Skeletal muscle satellite cell (primary cell): ENCODE data around the gene KRTAP2-2. TPM values are rescaled to one million over a fixed set of nuclear protein-coding genes. Genes with fewer than 3 reads are reported as not detected.
"Not testable (repeated sequence)": the region's sequence is repeated elsewhere in the genome, so short reads cannot be mapped to it uniquely, and the experiment has no call there.

Experiments used
- H3K27me3 ChIP-seq: 2 replicates; pipeline ENCODE4 v1.7.0; 2013; ENCODE audit warnings: low read length; ENCODE audit not compliant: control insufficient read depth, insufficient read depth
- H3K36me3 ChIP-seq: 2 replicates; pipeline ENCODE4 v1.7.0; 2013; ENCODE audit warnings: mild to moderate bottlenecking, control low read depth, low read length; ENCODE audit not compliant: insufficient read depth
- H3K4me1 ChIP-seq: 2 replicates; pipeline ENCODE4 v1.7.0; 2013; ENCODE audit warnings: low read length; ENCODE audit not compliant: control insufficient read depth, insufficient read depth
- H3K4me2 ChIP-seq: 2 replicates; pipeline ENCODE4 v1.7.0; 2013; ENCODE audit warnings: mild to moderate bottlenecking, low read length
- H3K4me3 ChIP-seq: 2 replicates; pipeline ENCODE4 v1.7.0; 2013; ENCODE audit warnings: low read length
- H3K9ac ChIP-seq: 2 replicates; pipeline ENCODE4 v1.7.0; 2013; ENCODE audit warnings: mild to moderate bottlenecking, low read depth, low read length, moderate library complexity
- H3K9me3 ChIP-seq: replicated peaks from 2 replicates; pipeline ENCODE4 v1.7.0; 2013; ENCODE audit warnings: mild to moderate bottlenecking, control low read depth, low read length
- total RNA-seq: library from RNA; depleted of rRNA; stranded (reverse); fragments of >200 nt; gene quantifications from 2 replicates; pipeline ENCODE4 v1.2.3, GENCODE V29; 2012; rRNA removed

KRTAP2-2 gene, protein sequence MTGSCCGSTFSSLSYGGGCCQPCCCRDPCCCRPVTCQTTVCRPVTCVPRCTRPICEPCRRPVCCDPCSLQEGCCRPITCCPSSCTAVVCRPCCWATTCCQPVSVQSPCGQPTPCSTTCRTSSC
- not detected in 2 replicates for total RNA-seq

DNA sequence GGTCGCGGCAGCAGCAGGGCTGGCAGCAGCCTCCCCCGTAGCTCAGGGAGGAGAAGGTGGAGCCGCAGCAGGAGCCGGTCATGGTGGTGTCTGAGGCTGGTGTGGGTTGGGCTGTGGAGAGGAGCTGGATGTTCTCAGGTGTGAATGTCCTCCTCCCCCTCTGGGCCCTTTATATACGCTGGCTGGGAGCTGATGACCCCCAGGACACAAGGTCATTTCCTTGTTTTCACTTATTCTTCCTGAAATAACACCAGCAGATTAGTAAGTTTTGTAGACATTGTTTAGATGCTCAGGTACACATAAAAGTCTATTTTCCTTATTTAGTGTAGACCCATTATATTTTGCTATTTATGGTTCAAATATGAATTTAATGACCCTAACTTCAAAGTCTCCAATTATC, at the start of gene KRTAP2-2:
Gene KRTAP2-2, minus strand, starts transcription at position 101 of the 400 bp plus-strand sequence. Its CDS starts 19 bp downstream, at position 82.
- H3K4me3 ChIP-seq, H3K9me3 ChIP-seq, H3K36me3 ChIP-seq, H3K4me2 ChIP-seq, H3K27me3 ChIP-seq, H3K9ac ChIP-seq: not testable (repeated sequence)
- peaks cover 24% of the 10 kb centered on the region for H3K4me1 ChIP-seq

GRCh38 chr17:41104386-41105038, 49.5 kb upstream of the KRTAP2-2 start:
- not testable (repeated sequence) for H3K9me3 ChIP-seq, H3K27me3 ChIP-seq, H3K4me3 ChIP-seq, H3K36me3 ChIP-seq
- H3K4me2 ChIP-seq = peak overlapping the region; percentile 39
- peak overlapping the region; percentile 44 for H3K9ac ChIP-seq
- peaks cover 26% of the 10 kb centered on the region for H3K4me1 ChIP-seq

- H3K4me1 ChIP-seq = peaks cover 30% of the 10 kb centered on the region
- no peaks in the 10 kb centered on the region for H3K36me3 ChIP-seq
- H3K4me2 ChIP-seq = no peak overlapping the region
- no peak overlapping the region for H3K4me3 ChIP-seq
- H3K9ac ChIP-seq = peak overlapping the region; percentile 21
- H3K27me3 ChIP-seq = no peaks in the 10 kb centered on the region
- no peaks in the 10 kb centered on the region for H3K9me3 ChIP-seq
Measured at GRCh38 chr17:41103896-41104295, 48.9 kb upstream of the KRTAP2-2 start.

- Histone ChIP-seq H3K36me3 (no peaks in the 10 kb centered on the region), H3K4me1 (peaks cover 34% of the 10 kb centered on the region), H3K27me3 (no peaks in the 10 kb centered on the region), H3K9ac (no peak within 1 kb of the TSS), H3K4me3 (no peak within 1 kb of the TSS), H3K9me3 (no peaks in the 10 kb centered on the region), H3K4me2 (no peak within 1 kb of the TSS)
Measured at GRCh38 chr17:41101586-41102259, 46.7 kb upstream of the KRTAP2-2 start, which contains the start of gene KRTAP4-16. Gene KRTAP4-16, minus strand, starts transcription at chr17:41102209. Its CDS starts 0 bp downstream, at chr17:41102209.

- H3K27me3 ChIP-seq, H3K4me3 ChIP-seq, H3K9me3 ChIP-seq, H3K36me3 ChIP-seq, H3K9ac ChIP-seq, H3K4me2 ChIP-seq: not testable (repeated sequence)
- peaks cover 28% of the 10 kb centered on the region for H3K4me1 ChIP-seq
Measured at GRCh38 chr17:41099682-41100480, 44.9 kb upstream of the KRTAP2-2 start.

DNA sequence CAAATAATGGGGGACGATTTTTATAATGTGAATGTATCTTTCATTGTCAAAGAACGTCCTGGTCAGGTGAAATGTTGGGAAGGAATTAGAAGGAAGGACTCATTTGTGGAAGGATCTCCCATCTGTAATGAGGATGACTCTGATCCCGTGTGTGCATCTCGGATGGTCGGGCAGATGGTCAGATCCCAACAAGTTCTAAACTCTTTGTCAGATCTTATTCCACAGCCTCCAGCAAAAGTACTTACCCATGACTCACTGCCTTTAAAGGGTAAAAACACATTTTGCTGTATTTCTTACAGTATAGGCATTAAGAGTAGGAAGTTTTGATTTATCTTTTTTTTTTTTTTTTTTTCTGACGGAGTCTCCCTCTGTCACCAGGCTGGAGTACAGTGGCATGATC, 43.5 kb upstream of the KRTAP2-2 start:
- Histone ChIP-seq H3K4me2 (no peak overlapping the region), H3K4me3 (no peak overlapping the region), H3K9me3 (no peaks in the 10 kb centered on the region), H3K4me1 (peaks cover 16% of the 10 kb centered on the region), H3K9ac (no peak overlapping the region), H3K27me3 (no peaks in the 10 kb centered on the region), H3K36me3 (no peaks in the 10 kb centered on the region)

- Histone ChIP-seq H3K36me3 (no peaks in the 10 kb centered on the region), H3K4me3 (no peak within 1 kb of the TSS), H3K9me3 (no peaks in the 10 kb centered on the region), H3K9ac (no peak within 1 kb of the TSS), H3K4me1 (peaks cover 16% of the 10 kb centered on the region), H3K27me3 (no peaks in the 10 kb centered on the region), H3K4me2 (no peak within 1 kb of the TSS)
Measured at GRCh38 chr17:41098042-41098441, 43.0 kb upstream of the KRTAP2-2 start, which contains the start of gene KRTAP4-8. Gene KRTAP4-8, minus strand, starts transcription at chr17:41098142. Its CDS starts 58 bp downstream, at chr17:41098084.

DNA sequence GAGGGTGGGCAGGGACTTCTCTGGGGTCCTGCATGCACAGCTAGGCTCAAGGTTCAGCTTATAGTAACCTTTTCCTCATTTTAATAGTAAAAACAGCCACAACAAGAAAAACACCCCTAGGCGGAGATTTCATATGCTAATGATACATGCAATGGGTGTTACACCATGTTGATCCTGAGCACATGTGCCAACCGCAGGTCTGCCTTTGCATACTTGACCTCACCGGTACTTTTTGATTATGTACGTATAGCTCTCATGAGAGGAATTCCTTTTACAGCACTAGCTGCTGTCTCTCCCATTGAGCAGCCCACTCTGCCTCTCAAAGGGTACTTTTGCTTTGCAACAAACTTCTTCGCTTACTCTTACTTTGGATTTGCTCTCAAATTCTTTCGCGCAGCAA, 41.0 kb upstream of the KRTAP2-2 start:
- H3K4me2 ChIP-seq = no peak overlapping the region
- H3K36me3 ChIP-seq = no peaks in the 10 kb centered on the region
- H3K4me3 ChIP-seq = no peak overlapping the region
- H3K4me1 ChIP-seq = peaks cover 16% of the 10 kb centered on the region
- no peaks in the 10 kb centered on the region for H3K9me3 ChIP-seq
- H3K27me3 ChIP-seq = no peaks in the 10 kb centered on the region
- H3K9ac ChIP-seq = no peak overlapping the region

DNA sequence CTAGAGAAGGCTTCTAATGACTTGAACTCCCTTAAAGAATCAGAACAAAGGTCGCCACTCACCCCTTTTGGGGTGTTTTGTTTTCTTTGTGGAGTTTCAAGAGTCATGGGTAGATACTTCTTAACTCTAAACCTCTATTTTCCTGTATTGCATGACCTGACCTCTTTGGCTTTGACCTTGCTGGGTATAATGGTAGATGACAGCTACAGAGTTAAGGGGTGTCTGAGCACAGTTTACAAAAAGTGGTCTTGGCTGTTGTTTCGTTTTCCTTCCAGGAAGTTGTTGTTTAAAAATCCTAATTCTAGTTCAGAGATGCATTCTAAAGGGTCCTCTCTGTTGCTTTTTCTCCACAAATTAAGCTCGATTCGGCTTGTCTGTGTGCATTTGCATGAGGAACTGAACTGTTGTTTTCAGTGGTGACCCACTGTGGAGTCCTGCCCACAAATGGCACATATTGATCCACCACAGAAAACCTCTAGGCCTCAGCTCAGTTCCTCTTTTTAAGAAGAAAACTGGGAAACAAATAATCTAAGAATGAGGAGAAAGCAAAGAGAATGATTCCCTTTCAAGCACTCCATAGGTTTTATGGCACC, 33.8 kb upstream of the KRTAP2-2 start:
- not testable (repeated sequence) for H3K4me3 ChIP-seq, H3K4me1 ChIP-seq, H3K36me3 ChIP-seq, H3K4me2 ChIP-seq, H3K27me3 ChIP-seq, H3K9me3 ChIP-seq, H3K9ac ChIP-seq

- Histone ChIP-seq H3K4me2 (peak within 1 kb of the TSS; percentile 21), H3K4me1 (peaks cover 20% of the 10 kb centered on the region)
- not testable (repeated sequence) for H3K36me3 ChIP-seq, H3K4me3 ChIP-seq, H3K9ac ChIP-seq, H3K27me3 ChIP-seq, H3K9me3 ChIP-seq
Measured at GRCh38 chr17:41084100-41084856, 29.2 kb upstream of the KRTAP2-2 start, which contains the start of gene KRTAP4-7. Gene KRTAP4-7, plus strand, starts transcription at chr17:41084150. Its CDS starts 57 bp downstream, at chr17:41084207.
